GM23338 (cell line): ENCODE results near the gene FNDC10. TPM values are rescaled to one million over a fixed set of nuclear protein-coding genes. Genes with fewer than 3 reads are reported as not detected.
A peak's percentile ranks its signal among the peaks of the same experiment; 100 is the strongest.

ENCODE experiments used
- ATAC-seq: fragments of 200-7000 bp; cut with Tn5 transposase; 3 replicates; pipeline ENCODE4 v1.9.1; 2020
- DNase-seq: peaks from one replicate; pipeline ENCODE4 v3.0.0-alpha.2; 2015; ENCODE audit warnings: low spot score
- H2AFZ ChIP-seq: fragments of 200-600 bp; sonication (generic); 2 replicates; pipeline ENCODE4 v1.8.0; 2016; ENCODE audit warnings: antibody characterized with exemption, mild to moderate bottlenecking, moderate library complexity
- H3F3A ChIP-seq: fragments of 200-600 bp; sonication (generic); replicated peaks from 2 replicates; pipeline ENCODE4 v1.8.0; 2017; ENCODE audit warnings: antibody characterized with exemption, mixed run types, low read depth
- H3K27ac ChIP-seq: fragments of 200-600 bp; sonication (generic); 2 replicates; pipeline ENCODE4 v1.6.1; 2016; ENCODE audit warnings: low read depth
- H3K27me3 ChIP-seq: fragments of 200-600 bp; sonication (generic); 2 replicates; pipeline ENCODE4 v1.8.0; 2016; ENCODE audit warnings: mild to moderate bottlenecking, mixed run types, moderate library complexity; ENCODE audit not compliant: insufficient read depth
- H3K36me3 ChIP-seq: fragments of 200-600 bp; sonication (generic); 2 replicates; pipeline ENCODE4 v1.8.0; 2016; ENCODE audit warnings: mild to moderate bottlenecking; ENCODE audit not compliant: insufficient read depth
- H3K4me1 ChIP-seq: fragments of 200-600 bp; sonication (generic); 2 replicates; pipeline ENCODE4 v1.8.0; 2016; ENCODE audit warnings: mild to moderate bottlenecking, moderate library complexity; ENCODE audit not compliant: insufficient read depth
- H3K4me2 ChIP-seq: fragments of 200-600 bp; sonication (generic); 2 replicates; pipeline ENCODE4 v1.7.1; 2017; ENCODE audit warnings: mixed run types
- H3K4me3 ChIP-seq: fragments of 200-600 bp; sonication (generic); 2 replicates; pipeline ENCODE4 v1.6.1; 2016; ENCODE audit warnings: mixed run types
- H3K79me2 ChIP-seq: fragments of 200-600 bp; sonication (generic); replicated peaks from 2 replicates; pipeline ENCODE4 v1.8.0; 2017; ENCODE audit warnings: mild to moderate bottlenecking; ENCODE audit not compliant: insufficient read depth
- H3K9me2 ChIP-seq: fragments of 200-600 bp; sonication (generic); 2 replicates; pipeline ENCODE4 v1.8.0; 2017; ENCODE audit not compliant: insufficient read depth
- H4K20me1 ChIP-seq: fragments of 200-600 bp; sonication (generic); replicated peaks from 2 replicates; pipeline ENCODE4 v1.8.0; 2017; ENCODE audit warnings: mild to moderate bottlenecking; ENCODE audit not compliant: insufficient read depth
- H3K27ac Mint-ChIP-seq: 2 replicates; pipeline ENCODE4 v1.8.0; 2020; ENCODE audit warnings: inconsistent platforms, mild to moderate bottlenecking, moderate library complexity, mixed read lengths
- H3K27me3 Mint-ChIP-seq: 3 replicates; pipeline ENCODE4 v1.8.0; 2022; ENCODE audit warnings: low read depth, mild to moderate bottlenecking, moderate library complexity, mixed read lengths, inconsistent platforms; ENCODE audit not compliant: insufficient read depth, poor library complexity
- H3K36me3 Mint-ChIP-seq: 3 replicates; pipeline ENCODE4 v1.8.0; 2021; ENCODE audit warnings: low read depth, mild to moderate bottlenecking, inconsistent platforms, moderate library complexity, mixed read lengths
- H3K4me1 Mint-ChIP-seq: 3 replicates; pipeline ENCODE4 v1.8.0; 2020; ENCODE audit warnings: mild to moderate bottlenecking, inconsistent platforms, mixed read lengths
- H3K4me3 Mint-ChIP-seq: 3 replicates; pipeline ENCODE4 v1.8.0; 2021; ENCODE audit warnings: moderate library complexity, mild to moderate bottlenecking, inconsistent platforms, mixed read lengths
- H3K9me3 Mint-ChIP-seq: 3 replicates; pipeline ENCODE4 v1.8.0; 2020; ENCODE audit warnings: moderate library complexity, mild to moderate bottlenecking, inconsistent platforms, mixed read lengths
- CREB1 ChIP-seq: fragments of 250-450 bp; sonication (Bioruptor Pico); IDR thresholded peaks from 2 replicates; pipeline ENCODE4 v1.5.0; 2020; ENCODE audit warnings: low read depth, mild to moderate bottlenecking, moderate library complexity
- CTCF ChIP-seq, 2 experiments: fragments of 200-600 bp in 1 of 2; sonication (generic) in 1 of 2; conservative IDR thresholded peaks; 2 replicates each; pipeline versions ENCODE4 v1.5.1 to v1.6.1; 2016 to 2017; ENCODE audit warnings: antibody characterized with exemption in 2 of 2, low read depth in 2 of 2, mild to moderate bottlenecking in 2 of 2, moderate library complexity in 1 of 2
- EZH2 ChIP-seq: fragments of 200-600 bp; sonication (generic); IDR thresholded peaks from one replicate; pipeline ENCODE4 v1.8.0; 2017; ENCODE audit warnings: antibody characterized with exemption, mild to moderate bottlenecking, low read depth; ENCODE audit not compliant: unreplicated experiment
- EZH2phosphoT487 ChIP-seq: fragments of 200-600 bp; sonication (generic); IDR thresholded peaks from one replicate; pipeline ENCODE4 v1.8.1; 2018; ENCODE audit warnings: antibody characterized with exemption; ENCODE audit not compliant: unreplicated experiment
- JUNB ChIP-seq: IDR thresholded peaks from one replicate; pipeline ENCODE4 v1.6.1; 2016; ENCODE audit warnings: antibody characterized with exemption; ENCODE audit not compliant: unreplicated experiment
- NANOG ChIP-seq: IDR thresholded peaks from 2 replicates; pipeline ENCODE4 v1.6.1; 2016; ENCODE audit warnings: antibody characterized with exemption, borderline replicate concordance
- POLR2AphosphoS5 ChIP-seq: IDR thresholded peaks from 2 replicates; pipeline ENCODE4 v1.6.1; 2016; ENCODE audit warnings: antibody characterized with exemption, low read depth
- REST ChIP-seq: IDR thresholded peaks from one replicate; pipeline ENCODE4 v1.6.1; 2018; ENCODE audit warnings: antibody characterized with exemption; ENCODE audit not compliant: unreplicated experiment
- STAT1 ChIP-seq: IDR thresholded peaks from one replicate; pipeline ENCODE4 v1.6.1; 2016; ENCODE audit warnings: antibody characterized with exemption; ENCODE audit not compliant: unreplicated experiment
- ZNF114 ChIP-seq: fragments of 250-450 bp; sonication (Bioruptor Pico); IDR thresholded peaks from 2 replicates; pipeline ENCODE4 v1.5.0; 2020; ENCODE audit warnings: mild to moderate bottlenecking, moderate library complexity
- ZNF331 ChIP-seq: fragments of 250-450 bp; sonication (Bioruptor Pico); IDR thresholded peaks from 2 replicates; pipeline ENCODE4 v1.5.0; 2020; ENCODE audit warnings: low read depth, mild to moderate bottlenecking, moderate library complexity
- ZNF462 ChIP-seq: fragments of 250-450 bp; sonication (Bioruptor Pico); IDR thresholded peaks from 2 replicates; pipeline ENCODE4 v1.5.0; 2020; ENCODE audit warnings: mild to moderate bottlenecking, moderate library complexity
- polyA plus RNA-seq: library from polyadenylated mRNA; unstranded; fragments of >200 nt; fragmentation: Nextera tagmentation; extraction: Ambion mirVana; gene quantifications from 2 replicates; pipeline ENCODE4 v1.2.1, GENCODE V29; 2016
- total RNA-seq: library from RNA; depleted of rRNA; stranded (reverse); fragments of >200 nt; shearing (Covaris generic); gene quantifications from 2 replicates; pipeline ENCODE4 v1.2.3, GENCODE V29; 2014
- TF ChIP-seq, protein P1 (sequence below): IDR thresholded peaks from 2 replicates; pipeline ENCODE4 v1.6.1; 2016; ENCODE audit warnings: antibody characterized with exemption

The FNDC10 gene
- total and polyA plus RNA-seq, 2 experiments from 2014 or later, result 7.7 to 15.1 TPM

DNA sequence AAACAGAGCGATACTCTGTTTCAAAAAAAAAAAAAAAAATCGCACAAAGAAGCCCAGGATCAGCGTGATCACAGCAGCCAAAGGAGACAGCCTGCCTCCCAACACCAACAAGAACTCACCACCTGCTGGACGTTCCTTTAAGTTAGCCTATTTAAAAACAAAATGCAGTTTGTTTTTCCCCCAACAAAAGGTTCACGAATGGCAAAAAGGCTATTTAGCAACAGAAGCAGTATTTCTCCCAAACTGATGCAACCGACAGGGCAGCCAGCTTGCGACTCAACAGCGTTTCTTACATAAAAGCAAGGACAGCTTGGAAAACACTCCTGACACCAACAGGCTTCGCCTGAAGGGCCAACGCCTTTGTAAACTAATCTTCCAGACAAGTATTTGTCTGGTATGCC, 32.0 kb downstream of the FNDC10 start:
- H3K4me1 ChIP-seq, result peaks cover 24% of the 10 kb centered on the region
- no peaks in the 10 kb centered on the region for H3K27me3 ChIP-seq
- peaks cover 14% of the 10 kb centered on the region for H3K27me3 Mint-ChIP-seq
- 0 out of 2 replicates have a peak, but pooled peaks cover 3% of the 10 kb centered on the region for H3K9me2 ChIP-seq
- H3K27ac ChIP-seq, result peak overlapping the region; percentile 87
- H3K36me3 ChIP-seq, result peaks cover 28% of the 10 kb centered on the region
- H2AFZ ChIP-seq, result no peak overlapping the region
- H3F3A ChIP-seq, result peaks cover 40% of the 10 kb centered on the region
- peak overlapping the region; percentile 17; the same call in 1 of the 2 replicates for H3K4me2 ChIP-seq
- H3K27ac Mint-ChIP-seq, result peak overlapping the region; percentile 70; the same call in 1 of the 2 replicates
- peaks cover 69% of the 10 kb centered on the region for H3K36me3 Mint-ChIP-seq
- ATAC-seq (peak; percentile 65), DNase-seq (peak; percentile 51)
- H3K79me2 ChIP-seq, result peaks cover 95% of the 10 kb centered on the region
- TF ChIP-seq, protein P1, sequence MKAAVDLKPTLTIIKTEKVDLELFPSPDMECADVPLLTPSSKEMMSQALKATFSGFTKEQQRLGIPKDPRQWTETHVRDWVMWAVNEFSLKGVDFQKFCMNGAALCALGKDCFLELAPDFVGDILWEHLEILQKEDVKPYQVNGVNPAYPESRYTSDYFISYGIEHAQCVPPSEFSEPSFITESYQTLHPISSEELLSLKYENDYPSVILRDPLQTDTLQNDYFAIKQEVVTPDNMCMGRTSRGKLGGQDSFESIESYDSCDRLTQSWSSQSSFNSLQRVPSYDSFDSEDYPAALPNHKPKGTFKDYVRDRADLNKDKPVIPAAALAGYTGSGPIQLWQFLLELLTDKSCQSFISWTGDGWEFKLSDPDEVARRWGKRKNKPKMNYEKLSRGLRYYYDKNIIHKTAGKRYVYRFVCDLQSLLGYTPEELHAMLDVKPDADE, result no peak
- no peak for TF ChIP-seq POLR2AphosphoS5
- TF ChIP-seq JUNB, result no peak
- TF ChIP-seq ZNF331, result no peak
- no peak for TF ChIP-seq STAT1
- TF ChIP-seq CTCF (conservative IDR thresholded peaks at IDR 0.05; ENCODE audit: low read depth in 2 of 2), result no peak
- no peak for TF ChIP-seq NANOG
- TF ChIP-seq EZH2phosphoT487, result no peak
- no peak for TF ChIP-seq CREB1
- TF ChIP-seq EZH2, result no peak
- no peak for TF ChIP-seq REST
- no peak for TF ChIP-seq ZNF114 (CRISPR knock-in tag)
- no peak for TF ChIP-seq ZNF462 (CRISPR knock-in tag)
- no peaks in the 10 kb centered on the region; the same call in 2 of the 3 replicates for H3K9me3 Mint-ChIP-seq
- H3K4me1 Mint-ChIP-seq, result peaks cover 19% of the 10 kb centered on the region
- peaks cover 70% of the 10 kb centered on the region for H4K20me1 ChIP-seq
- H3K4me3 ChIP-seq, result no peak overlapping the region
- no peak overlapping the region for H3K4me3 Mint-ChIP-seq
